ENCODE measurements around the gene SERTM2. TPM values are rescaled to one million over a fixed set of nuclear protein-coding genes. Genes with fewer than 3 reads are reported as not detected.

Gene SERTM2
- not detected for polyA plus RNA-seq

DNA sequence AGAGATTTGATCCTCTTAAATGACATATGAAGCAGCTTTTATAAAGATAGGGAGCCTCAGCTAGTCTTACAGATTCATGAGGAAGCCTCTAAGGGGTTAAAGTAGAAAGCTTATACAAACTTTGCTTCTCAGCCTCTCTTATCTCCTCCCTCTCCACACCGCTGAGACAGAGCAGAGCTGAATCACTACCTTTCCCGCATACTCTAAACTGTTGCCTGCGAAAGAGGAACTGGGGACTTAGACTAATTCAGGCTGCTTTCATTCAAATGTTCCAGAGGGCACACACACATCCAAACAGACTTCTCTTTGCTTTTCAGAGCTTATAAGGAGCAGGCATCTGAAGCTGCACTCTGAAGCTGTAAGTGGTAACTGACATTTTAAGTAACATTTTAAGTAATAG is at the start of gene SERTM2:
SERTM2 (plus strand) TSS at position 169 of the 400 bp plus-strand sequence. CDS start 7,213 bp downstream, outside the sequence.
- peak within 1 kb of the TSS in 1 of 4 donors; percentile 15 for H3K4me3 Mint-ChIP-seq
- no peaks in the 10 kb centered on the region for H3K36me3 Mint-ChIP-seq
- no peak within 1 kb of the TSS for H3K27ac Mint-ChIP-seq
- peaks cover 7% of the 10 kb centered on the region for H3K27me3 Mint-ChIP-seq
- no peaks in the 10 kb centered on the region for H3K9me3 Mint-ChIP-seq
- peaks cover 0 to 4% (median 0%) of the 10 kb centered on the region in 3 donors for H3K4me1 Mint-ChIP-seq

DNA sequence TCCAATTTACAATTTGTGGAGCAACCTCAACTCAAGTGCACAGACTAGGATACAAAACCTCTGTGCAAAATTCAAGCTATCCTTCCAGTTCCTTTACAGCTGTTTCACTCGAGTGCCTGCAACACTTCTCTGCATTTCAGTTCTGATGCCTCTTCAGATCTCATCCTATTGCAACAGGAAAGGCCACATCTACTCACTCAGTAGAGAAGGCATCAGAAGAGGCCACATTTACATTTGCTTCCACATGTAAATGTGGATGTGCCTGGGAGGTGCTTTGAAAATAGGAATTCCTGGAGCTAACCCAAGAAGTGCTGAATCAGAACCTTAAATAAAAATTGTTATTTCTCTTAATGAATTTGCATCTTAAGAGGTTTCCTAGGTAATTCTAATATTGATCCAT is 45.8 kb upstream of the SERTM2 start:
- peaks cover 0 to 7% (median 0%) of the 10 kb centered on the region in 3 donors for H3K9me3 Mint-ChIP-seq
- H3K4me1 Mint-ChIP-seq, result no peaks in the 10 kb centered on the region
- peaks cover 2% of the 10 kb centered on the region for H3K27me3 Mint-ChIP-seq
- no peaks in the 10 kb centered on the region for H3K36me3 Mint-ChIP-seq
- no peak overlapping the region for H3K4me3 Mint-ChIP-seq
- H3K27ac Mint-ChIP-seq, result no peak overlapping the region

DNA sequence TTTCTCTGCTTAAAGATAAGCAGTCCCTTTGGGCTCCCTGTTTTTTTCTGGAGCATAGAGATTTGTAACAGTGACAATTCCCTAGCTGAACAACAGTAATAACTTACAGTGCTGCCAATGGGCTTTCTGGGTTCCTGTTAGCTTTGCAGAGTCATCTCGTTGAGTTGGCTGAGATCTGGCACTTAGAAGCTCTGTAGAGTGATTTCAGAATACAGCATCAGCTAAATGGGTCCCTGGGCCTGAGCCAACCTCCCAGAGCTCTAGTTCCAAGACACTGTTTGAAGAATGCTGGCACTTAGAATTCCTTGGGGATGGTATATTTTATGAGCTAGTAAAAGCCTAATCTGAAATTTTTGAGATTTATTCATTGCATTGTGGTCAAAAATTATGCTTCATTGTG is 43.5 kb upstream of the SERTM2 start:
- no peaks in the 10 kb centered on the region for H3K27me3 Mint-ChIP-seq
- no peaks in the 10 kb centered on the region for H3K4me1 Mint-ChIP-seq
- H3K9me3 Mint-ChIP-seq, result peaks cover 3 to 11% (median 7%) of the 10 kb centered on the region in 3 donors
- no peaks in the 10 kb centered on the region for H3K36me3 Mint-ChIP-seq
- H3K27ac Mint-ChIP-seq, result no peak overlapping the region
- H3K4me3 Mint-ChIP-seq, result no peak overlapping the region

DNA sequence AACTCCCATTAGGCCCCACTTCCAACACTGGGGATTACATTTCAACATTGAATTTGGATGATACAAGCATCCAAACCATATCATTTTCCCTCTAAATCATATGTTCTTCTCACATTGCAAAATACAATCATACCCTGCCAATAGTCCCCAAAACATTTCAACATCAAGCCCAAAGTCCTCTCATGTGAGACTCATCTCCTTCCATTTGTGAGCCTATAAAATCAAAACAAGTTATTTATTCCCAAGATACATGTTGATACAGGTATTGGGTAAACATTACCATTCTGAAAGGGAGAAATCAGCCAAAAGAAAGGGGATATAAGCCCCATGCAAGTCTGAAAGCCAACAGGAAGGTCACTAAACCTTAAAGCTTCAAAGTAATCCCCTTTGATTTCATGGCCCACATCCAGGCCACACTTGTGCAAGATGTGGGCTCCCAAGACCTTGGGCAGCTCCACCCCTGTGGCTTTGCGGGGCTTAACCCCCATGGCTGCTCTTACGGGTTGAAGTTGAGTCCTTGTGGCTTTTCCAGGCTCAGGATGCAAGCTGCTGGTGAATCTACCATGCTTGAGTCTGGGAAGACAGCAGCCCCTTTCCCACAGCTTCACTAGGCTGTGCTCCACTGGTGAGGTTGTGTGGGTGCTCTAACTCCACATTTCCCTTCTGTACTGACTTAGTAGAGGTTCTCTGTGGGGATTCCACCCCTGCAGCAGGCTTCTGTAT is 40.6 kb upstream of the SERTM2 start:
- H3K27ac Mint-ChIP-seq, result no peak overlapping the region
- no peaks in the 10 kb centered on the region for H3K27me3 Mint-ChIP-seq
- no peaks in the 10 kb centered on the region for H3K36me3 Mint-ChIP-seq
- no peak overlapping the region for H3K4me3 Mint-ChIP-seq
- no peaks in the 10 kb centered on the region for H3K4me1 Mint-ChIP-seq
- H3K9me3 Mint-ChIP-seq, result peaks cover 3 to 8% (median 7%) of the 10 kb centered on the region in 3 donors

DNA sequence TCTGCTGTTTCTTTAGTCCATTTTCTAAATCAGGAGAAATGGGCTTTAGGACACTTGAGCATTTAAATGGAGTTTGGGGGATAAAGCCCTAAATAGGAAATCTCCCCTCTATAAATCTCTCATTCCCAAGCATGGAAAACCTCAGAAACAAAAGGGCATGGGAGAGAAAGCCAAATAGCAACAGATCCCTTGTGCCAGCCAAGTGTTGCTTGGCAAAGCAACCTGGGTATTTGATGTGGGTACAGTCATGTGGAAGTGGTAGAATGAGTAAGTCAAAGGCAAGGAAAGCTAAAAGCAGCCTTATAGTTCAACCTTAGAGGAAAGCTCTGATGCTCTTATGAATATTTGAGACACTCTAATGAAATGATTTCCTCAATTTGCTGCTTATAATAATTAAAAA is 29.5 kb upstream of the SERTM2 start:
- no peak overlapping the region for H3K27ac Mint-ChIP-seq
- H3K4me3 Mint-ChIP-seq, result no peak overlapping the region
- H3K9me3 Mint-ChIP-seq, result peaks cover 3 to 6% (median 4%) of the 10 kb centered on the region in 3 donors
- H3K36me3 Mint-ChIP-seq, result no peaks in the 10 kb centered on the region
- no peaks in the 10 kb centered on the region for H3K4me1 Mint-ChIP-seq
- H3K27me3 Mint-ChIP-seq, result no peaks in the 10 kb centered on the region

DNA sequence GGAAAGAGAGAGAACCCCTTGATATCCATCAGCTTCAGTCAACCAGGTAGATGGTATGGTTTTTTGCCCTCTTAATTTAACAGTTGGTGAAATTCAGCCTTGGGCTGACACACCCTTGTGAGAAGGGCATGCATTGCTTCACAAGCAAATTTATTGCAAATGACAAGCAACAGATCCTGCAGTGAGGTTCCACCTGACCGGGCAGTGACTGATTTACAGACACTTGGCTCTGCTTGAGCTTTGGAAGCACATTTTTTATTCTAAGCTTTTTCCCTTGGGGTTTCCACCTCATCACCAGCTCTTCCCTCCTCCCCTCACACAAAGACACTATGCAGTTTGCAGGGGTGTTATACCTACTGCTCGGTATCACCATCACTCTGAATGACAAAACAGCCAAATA is 28.3 kb upstream of the SERTM2 start:
- no peaks in the 10 kb centered on the region for H3K36me3 Mint-ChIP-seq
- peaks cover 0 to 4% (median 4%) of the 10 kb centered on the region in 3 donors for H3K9me3 Mint-ChIP-seq
- H3K4me3 Mint-ChIP-seq, result no peak overlapping the region
- no peaks in the 10 kb centered on the region for H3K4me1 Mint-ChIP-seq
- H3K27me3 Mint-ChIP-seq, result peaks cover 2% of the 10 kb centered on the region
- no peak overlapping the region for H3K27ac Mint-ChIP-seq

DNA sequence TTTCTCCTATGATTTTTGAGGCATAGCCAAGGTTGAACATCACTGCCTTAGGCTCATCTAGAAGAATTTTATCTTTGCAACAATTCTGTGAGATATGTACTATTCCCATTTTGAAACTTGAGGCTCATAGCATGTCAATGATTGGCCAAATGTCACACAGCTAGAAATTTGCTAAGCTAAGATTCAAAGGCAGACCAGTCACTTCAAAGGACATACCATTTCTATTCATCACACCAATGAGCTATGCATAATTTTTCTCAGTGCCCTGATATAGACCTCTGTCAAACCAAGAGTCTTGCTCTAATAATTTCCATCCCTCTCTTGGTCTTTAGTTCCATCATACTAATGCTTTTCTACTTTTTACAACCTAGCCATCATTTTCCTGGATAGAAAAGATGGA is 27.6 kb upstream of the SERTM2 start:
- H3K4me1 Mint-ChIP-seq, result no peaks in the 10 kb centered on the region
- H3K9me3 Mint-ChIP-seq, result peaks cover 0 to 4% (median 4%) of the 10 kb centered on the region in 3 donors
- H3K27me3 Mint-ChIP-seq, result peaks cover 2% of the 10 kb centered on the region

DNA sequence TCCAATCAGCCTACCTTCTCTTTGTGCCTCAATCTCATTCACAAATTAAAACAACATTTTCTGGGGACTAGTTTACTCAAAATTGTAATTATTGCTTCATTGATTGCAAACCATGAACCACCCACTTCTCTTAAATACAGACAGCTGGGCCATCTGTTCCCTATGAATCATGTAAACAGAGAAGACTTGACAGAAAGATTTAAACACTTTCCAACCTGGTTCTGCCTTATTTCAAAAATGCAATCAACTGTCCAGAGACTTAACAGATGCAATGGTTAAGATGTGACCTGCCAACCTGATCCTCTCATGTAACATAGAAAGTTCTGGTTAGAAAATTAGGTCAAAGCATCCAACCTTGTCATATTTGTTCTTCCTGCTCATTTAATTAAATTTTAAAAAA is 20.8 kb upstream of the SERTM2 start:
- Mint-ChIP-seq H3K27ac (no peak overlapping the region), H3K4me1 (no peaks in the 10 kb centered on the region), H3K9me3 (peaks cover 0 to 4% (median 3%) of the 10 kb centered on the region in 3 donors), H3K27me3 (peaks cover 2% of the 10 kb centered on the region), H3K36me3 (no peaks in the 10 kb centered on the region), H3K4me3 (no peak overlapping the region)

More for the DNA sequence above, 27.6 kb upstream of the SERTM2 start:
- H3K27ac Mint-ChIP-seq, result no peak overlapping the region
- H3K4me3 Mint-ChIP-seq, result no peak overlapping the region
- no peaks in the 10 kb centered on the region for H3K36me3 Mint-ChIP-seq

DNA sequence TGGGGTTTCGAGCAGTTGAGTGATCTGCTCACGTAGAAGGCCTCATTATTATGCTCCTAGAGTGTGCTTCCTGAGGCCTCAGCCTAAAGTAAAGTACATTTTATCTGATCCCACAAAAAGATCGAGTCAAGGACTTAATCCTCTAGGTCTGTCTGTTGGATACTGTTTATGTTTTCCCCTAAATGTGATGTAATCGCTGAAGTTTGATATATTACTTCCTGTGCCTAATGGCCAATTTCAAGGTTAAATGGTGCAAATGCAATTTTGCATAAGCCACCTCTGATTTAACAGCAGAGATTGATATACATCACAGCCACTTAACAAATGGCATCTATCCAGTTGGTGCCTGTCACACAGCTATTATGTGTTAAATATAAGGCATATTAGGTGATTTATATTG is 19.4 kb upstream of the SERTM2 start:
- Mint-ChIP-seq H3K27ac (no peak overlapping the region), H3K9me3 (no peaks in the 10 kb centered on the region), H3K36me3 (no peaks in the 10 kb centered on the region), H3K27me3 (peaks cover 2% of the 10 kb centered on the region), H3K4me3 (no peak overlapping the region), H3K4me1 (no peaks in the 10 kb centered on the region)

DNA sequence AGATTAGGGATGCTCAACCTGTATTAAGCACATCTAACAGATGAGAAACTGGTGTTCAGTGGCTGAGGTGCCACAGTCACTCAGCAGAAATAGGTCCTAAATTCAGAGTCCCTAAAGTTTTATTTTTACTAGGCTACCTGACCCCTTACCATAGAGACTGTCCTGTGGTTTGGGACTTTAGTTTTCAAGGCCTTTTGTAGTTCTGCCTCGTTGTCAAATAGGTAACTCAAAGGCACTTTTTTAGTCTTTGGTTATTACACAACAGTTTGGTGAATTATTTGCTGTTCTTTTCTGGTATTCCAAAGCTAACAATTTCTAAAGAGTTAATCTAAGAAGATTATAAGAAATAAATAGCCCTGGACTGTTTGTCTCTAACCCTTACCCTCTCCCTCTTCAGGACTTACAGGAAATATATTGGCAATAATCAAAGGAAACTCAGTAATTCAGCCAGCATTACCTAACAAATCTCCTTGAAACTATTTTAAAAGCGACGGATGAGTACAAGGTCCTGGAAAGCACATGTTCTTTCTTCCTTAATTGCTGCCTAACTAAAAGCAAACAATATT is 12.8 kb upstream of the SERTM2 start:
- Mint-ChIP-seq H3K9me3 (no peaks in the 10 kb centered on the region), H3K27ac (no peak overlapping the region), H3K27me3 (peaks cover 1% of the 10 kb centered on the region), H3K4me3 (no peak overlapping the region), H3K36me3 (no peaks in the 10 kb centered on the region), H3K4me1 (no peaks in the 10 kb centered on the region)

DNA sequence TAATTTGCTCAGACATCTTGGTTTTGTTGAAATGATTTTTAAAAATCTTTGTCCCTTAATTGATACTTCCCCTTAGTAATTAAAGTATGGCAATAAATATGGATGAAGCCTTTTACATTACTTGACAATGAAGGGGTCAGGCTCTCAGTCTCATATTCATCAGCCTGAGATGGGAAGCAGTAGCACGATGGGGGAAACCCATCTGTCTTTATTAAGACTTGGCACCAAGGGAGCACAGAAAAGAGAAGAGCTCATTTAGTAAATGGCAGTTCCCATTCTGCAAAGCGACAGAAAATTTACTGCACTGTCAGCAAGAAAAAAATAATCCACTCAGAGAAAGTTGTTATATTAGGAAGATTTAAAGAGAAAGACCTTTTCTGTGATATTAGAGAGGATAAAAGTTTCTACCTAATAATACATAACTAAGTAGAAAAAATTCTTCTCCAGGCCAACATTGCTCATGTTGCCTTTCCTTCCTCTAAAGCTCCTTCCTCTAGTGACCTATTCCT is 7.9 kb upstream of the SERTM2 start:
- Mint-ChIP-seq H3K36me3 (no peaks in the 10 kb centered on the region), H3K27me3 (peaks cover 1% of the 10 kb centered on the region), H3K4me1 (peaks cover 0 to 2% (median 0%) of the 10 kb centered on the region in 3 donors), H3K9me3 (no peaks in the 10 kb centered on the region), H3K27ac (no peak overlapping the region), H3K4me3 (no peak overlapping the region)

DNA sequence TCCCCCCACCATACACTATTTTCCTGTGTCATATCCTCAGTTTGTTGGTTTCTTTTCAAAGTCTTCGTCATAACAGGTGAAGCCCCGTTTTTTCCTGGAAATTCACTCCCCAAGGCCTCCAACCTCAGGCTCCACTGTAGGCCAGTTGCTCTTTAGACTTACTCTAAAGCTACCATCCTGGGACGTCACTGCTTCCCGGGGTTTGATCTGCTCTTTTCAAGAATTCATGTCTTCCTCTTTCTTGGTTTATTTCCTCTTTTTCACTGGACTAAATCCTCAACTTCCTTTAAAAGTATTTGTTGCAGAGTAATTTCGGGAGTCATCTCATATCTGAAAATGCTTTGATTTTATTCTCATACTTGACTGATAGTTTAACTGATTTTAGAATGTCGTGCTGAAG is 6.5 kb upstream of the SERTM2 start:
- Mint-ChIP-seq H3K4me3 (no peak overlapping the region), H3K9me3 (no peaks in the 10 kb centered on the region)

DNA sequence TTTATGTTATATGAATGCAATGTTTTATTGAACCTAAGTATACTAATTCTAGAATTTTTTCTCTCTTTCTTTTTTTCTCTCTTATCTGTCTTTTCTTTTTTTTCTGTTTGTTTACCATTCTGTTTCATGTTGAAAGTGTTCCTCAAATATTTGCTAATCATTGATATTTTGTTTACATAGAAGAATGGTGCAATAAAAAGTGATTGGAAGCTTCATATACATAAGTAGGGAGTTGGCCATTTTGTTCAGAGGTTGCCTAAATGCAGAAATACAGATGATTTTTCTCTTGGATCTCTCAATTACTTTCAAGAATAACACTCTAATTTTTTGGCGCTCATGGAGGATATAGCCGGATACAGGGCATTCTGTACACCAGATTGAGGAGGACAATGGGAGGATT is 5.7 kb upstream of the SERTM2 start:
- no peaks in the 10 kb centered on the region for H3K36me3 Mint-ChIP-seq
- no peaks in the 10 kb centered on the region for H3K9me3 Mint-ChIP-seq
- no peak overlapping the region for H3K4me3 Mint-ChIP-seq
- peaks cover 1% of the 10 kb centered on the region for H3K27me3 Mint-ChIP-seq
- no peak overlapping the region for H3K27ac Mint-ChIP-seq
- peaks cover 0 to 2% (median 0%) of the 10 kb centered on the region in 3 donors for H3K4me1 Mint-ChIP-seq

More for the DNA sequence above, 6.5 kb upstream of the SERTM2 start:
- Mint-ChIP-seq H3K4me1 (peaks cover 0 to 2% (median 0%) of the 10 kb centered on the region in 3 donors), H3K36me3 (no peaks in the 10 kb centered on the region), H3K27me3 (peaks cover 1% of the 10 kb centered on the region), H3K27ac (no peak overlapping the region)

DNA sequence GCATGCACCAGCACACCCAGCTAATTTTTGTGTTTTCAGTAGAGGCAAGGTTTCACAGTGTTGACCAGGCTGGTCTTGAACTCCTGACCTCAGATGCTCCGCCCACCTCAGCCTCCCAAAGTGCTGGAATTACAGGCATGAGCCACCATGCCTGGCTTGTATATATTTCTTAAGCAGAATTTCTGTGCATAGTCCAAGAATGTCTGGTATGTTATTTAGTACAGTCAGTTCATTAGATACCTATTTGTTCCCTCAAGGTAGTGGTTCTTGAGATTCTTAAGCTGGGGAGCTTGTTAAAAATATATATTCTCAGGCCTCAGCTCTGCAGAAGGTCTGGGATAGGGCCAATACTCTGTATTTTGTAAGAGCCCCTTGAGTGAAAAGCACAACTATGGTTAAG is 4.6 kb upstream of the SERTM2 start:
- Mint-ChIP-seq H3K27ac (no peak overlapping the region), H3K4me1 (peaks cover 0 to 3% (median 0%) of the 10 kb centered on the region in 3 donors), H3K27me3 (peaks cover 2% of the 10 kb centered on the region), H3K4me3 (no peak overlapping the region), H3K9me3 (no peaks in the 10 kb centered on the region), H3K36me3 (no peaks in the 10 kb centered on the region)

DNA sequence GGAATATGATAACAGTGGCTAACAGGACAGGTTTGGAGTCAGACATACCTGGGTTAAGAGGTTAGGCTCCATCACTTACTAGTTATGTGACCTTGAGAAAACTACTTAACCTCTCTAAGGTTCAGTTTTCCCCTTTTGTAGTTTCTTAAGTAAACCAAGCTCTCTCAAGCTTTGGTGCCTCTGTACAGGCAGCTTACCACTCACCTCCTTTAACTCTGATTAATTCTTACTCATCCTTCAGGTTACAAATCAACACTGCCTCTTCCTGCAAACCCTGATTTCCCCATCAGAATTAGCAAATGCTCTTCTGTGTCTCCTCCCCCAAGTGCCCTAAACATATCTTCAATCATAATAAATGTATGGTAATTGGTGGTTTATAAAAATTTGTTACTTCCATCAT is 3.5 kb upstream of the SERTM2 start:
- peaks cover 0 to 6% (median 0%) of the 10 kb centered on the region in 3 donors for H3K4me1 Mint-ChIP-seq

DNA sequence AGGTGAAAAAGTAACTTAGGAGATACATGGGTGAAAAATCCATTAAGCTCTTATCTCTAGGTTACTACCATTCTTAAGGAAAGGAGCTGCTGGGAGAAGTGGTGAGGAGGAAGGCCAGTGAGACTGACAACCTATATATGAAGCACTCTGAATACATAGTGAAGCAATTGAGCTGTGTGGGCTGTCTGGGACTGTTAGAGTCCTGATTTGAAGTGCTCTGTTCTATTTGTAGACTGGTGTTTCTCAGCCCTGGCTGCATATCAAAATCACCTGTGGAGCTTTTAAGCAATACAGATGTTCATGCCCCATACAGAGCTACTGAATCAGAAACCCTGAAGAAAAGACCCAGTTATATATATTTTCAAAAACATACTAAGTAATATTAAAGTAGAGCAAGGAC is 3.9 kb downstream of the SERTM2 start:
- no peaks in the 10 kb centered on the region for H3K36me3 Mint-ChIP-seq
- H3K4me3 Mint-ChIP-seq, result no peak overlapping the region
- no peak overlapping the region for H3K27ac Mint-ChIP-seq
- peaks cover 0 to 4% (median 0%) of the 10 kb centered on the region in 3 donors for H3K4me1 Mint-ChIP-seq
- H3K9me3 Mint-ChIP-seq, result no peaks in the 10 kb centered on the region
- H3K27me3 Mint-ChIP-seq, result peaks cover 7% of the 10 kb centered on the region

More for the DNA sequence above, 3.5 kb upstream of the SERTM2 start:
- Mint-ChIP-seq H3K27me3 (peaks cover 7% of the 10 kb centered on the region), H3K27ac (no peak overlapping the region), H3K9me3 (no peaks in the 10 kb centered on the region), H3K36me3 (no peaks in the 10 kb centered on the region), H3K4me3 (no peak overlapping the region)

Data from IgD-negative memory B cell (primary cell).